GM23338 (cell line): ENCODE data around the gene RASGRF2. TPM values are rescaled to one million over a fixed set of nuclear protein-coding genes. Genes with fewer than 3 reads are reported as not detected.

Source experiments
- ATAC-seq: fragments of 200-7000 bp; cut with Tn5 transposase; 3 replicates; pipeline ENCODE4 v1.9.1; 2020
- DNase-seq: peaks from one replicate; pipeline ENCODE4 v3.0.0-alpha.2; 2015; ENCODE audit warnings: low spot score
- H2AFZ ChIP-seq: fragments of 200-600 bp; sonication (generic); 2 replicates; pipeline ENCODE4 v1.8.0; 2016; ENCODE audit warnings: antibody characterized with exemption, mild to moderate bottlenecking, moderate library complexity
- H3F3A ChIP-seq: fragments of 200-600 bp; sonication (generic); replicated peaks from 2 replicates; pipeline ENCODE4 v1.8.0; 2017; ENCODE audit warnings: antibody characterized with exemption, mixed run types, low read depth
- H3K27ac ChIP-seq: fragments of 200-600 bp; sonication (generic); 2 replicates; pipeline ENCODE4 v1.6.1; 2016; ENCODE audit warnings: low read depth
- H3K27me3 ChIP-seq: fragments of 200-600 bp; sonication (generic); 2 replicates; pipeline ENCODE4 v1.8.0; 2016; ENCODE audit warnings: mild to moderate bottlenecking, mixed run types, moderate library complexity; ENCODE audit not compliant: insufficient read depth
- H3K36me3 ChIP-seq: fragments of 200-600 bp; sonication (generic); 2 replicates; pipeline ENCODE4 v1.8.0; 2016; ENCODE audit warnings: mild to moderate bottlenecking; ENCODE audit not compliant: insufficient read depth
- H3K4me1 ChIP-seq: fragments of 200-600 bp; sonication (generic); 2 replicates; pipeline ENCODE4 v1.8.0; 2016; ENCODE audit warnings: mild to moderate bottlenecking, moderate library complexity; ENCODE audit not compliant: insufficient read depth
- H3K4me2 ChIP-seq: fragments of 200-600 bp; sonication (generic); 2 replicates; pipeline ENCODE4 v1.7.1; 2017; ENCODE audit warnings: mixed run types
- H3K4me3 ChIP-seq: fragments of 200-600 bp; sonication (generic); 2 replicates; pipeline ENCODE4 v1.6.1; 2016; ENCODE audit warnings: mixed run types
- H3K79me2 ChIP-seq: fragments of 200-600 bp; sonication (generic); replicated peaks from 2 replicates; pipeline ENCODE4 v1.8.0; 2017; ENCODE audit warnings: mild to moderate bottlenecking; ENCODE audit not compliant: insufficient read depth
- H3K9me2 ChIP-seq: fragments of 200-600 bp; sonication (generic); 2 replicates; pipeline ENCODE4 v1.8.0; 2017; ENCODE audit not compliant: insufficient read depth
- H4K20me1 ChIP-seq: fragments of 200-600 bp; sonication (generic); replicated peaks from 2 replicates; pipeline ENCODE4 v1.8.0; 2017; ENCODE audit warnings: mild to moderate bottlenecking; ENCODE audit not compliant: insufficient read depth
- H3K27ac Mint-ChIP-seq: 2 replicates; pipeline ENCODE4 v1.8.0; 2020; ENCODE audit warnings: inconsistent platforms, mild to moderate bottlenecking, moderate library complexity, mixed read lengths
- H3K27me3 Mint-ChIP-seq: 3 replicates; pipeline ENCODE4 v1.8.0; 2022; ENCODE audit warnings: low read depth, mild to moderate bottlenecking, moderate library complexity, mixed read lengths, inconsistent platforms; ENCODE audit not compliant: insufficient read depth, poor library complexity
- H3K36me3 Mint-ChIP-seq: 3 replicates; pipeline ENCODE4 v1.8.0; 2021; ENCODE audit warnings: low read depth, mild to moderate bottlenecking, inconsistent platforms, moderate library complexity, mixed read lengths
- H3K4me1 Mint-ChIP-seq: 3 replicates; pipeline ENCODE4 v1.8.0; 2020; ENCODE audit warnings: mild to moderate bottlenecking, inconsistent platforms, mixed read lengths
- H3K4me3 Mint-ChIP-seq: 3 replicates; pipeline ENCODE4 v1.8.0; 2021; ENCODE audit warnings: moderate library complexity, mild to moderate bottlenecking, inconsistent platforms, mixed read lengths
- H3K9me3 Mint-ChIP-seq: 3 replicates; pipeline ENCODE4 v1.8.0; 2020; ENCODE audit warnings: moderate library complexity, mild to moderate bottlenecking, inconsistent platforms, mixed read lengths
- CREB1 ChIP-seq: fragments of 250-450 bp; sonication (Bioruptor Pico); IDR thresholded peaks from 2 replicates; pipeline ENCODE4 v1.5.0; 2020; ENCODE audit warnings: low read depth, mild to moderate bottlenecking, moderate library complexity
- EZH2 ChIP-seq: fragments of 200-600 bp; sonication (generic); IDR thresholded peaks from one replicate; pipeline ENCODE4 v1.8.0; 2017; ENCODE audit warnings: antibody characterized with exemption, mild to moderate bottlenecking, low read depth; ENCODE audit not compliant: unreplicated experiment
- JUNB ChIP-seq: IDR thresholded peaks from one replicate; pipeline ENCODE4 v1.6.1; 2016; ENCODE audit warnings: antibody characterized with exemption; ENCODE audit not compliant: unreplicated experiment
- NANOG ChIP-seq: IDR thresholded peaks from 2 replicates; pipeline ENCODE4 v1.6.1; 2016; ENCODE audit warnings: antibody characterized with exemption, borderline replicate concordance
- POLR2AphosphoS5 ChIP-seq: IDR thresholded peaks from 2 replicates; pipeline ENCODE4 v1.6.1; 2016; ENCODE audit warnings: antibody characterized with exemption, low read depth
- STAT1 ChIP-seq: IDR thresholded peaks from one replicate; pipeline ENCODE4 v1.6.1; 2016; ENCODE audit warnings: antibody characterized with exemption; ENCODE audit not compliant: unreplicated experiment
- ZNF331 ChIP-seq: fragments of 250-450 bp; sonication (Bioruptor Pico); IDR thresholded peaks from 2 replicates; pipeline ENCODE4 v1.5.0; 2020; ENCODE audit warnings: low read depth, mild to moderate bottlenecking, moderate library complexity
- polyA plus RNA-seq: library from polyadenylated mRNA; unstranded; fragments of >200 nt; fragmentation: Nextera tagmentation; extraction: Ambion mirVana; gene quantifications from 2 replicates; pipeline ENCODE4 v1.2.1, GENCODE V29; 2016
- total RNA-seq: library from RNA; depleted of rRNA; stranded (reverse); fragments of >200 nt; shearing (Covaris generic); gene quantifications from 2 replicates; pipeline ENCODE4 v1.2.3, GENCODE V29; 2014
- TF ChIP-seq, protein P1 (sequence below), 2 experiments: fragments of 200-600 bp in 1 of 2; sonication (generic) in 1 of 2; conservative IDR thresholded peaks; 2 replicates each; pipeline versions ENCODE4 v1.5.1 to v1.6.1; 2016 to 2017; ENCODE audit warnings: antibody characterized with exemption in 2 of 2, low read depth in 2 of 2, mild to moderate bottlenecking in 2 of 2, moderate library complexity in 1 of 2
- TF ChIP-seq, protein P2 (sequence below): IDR thresholded peaks from one replicate; pipeline ENCODE4 v1.6.1; 2018; ENCODE audit warnings: antibody characterized with exemption; ENCODE audit not compliant: unreplicated experiment
- TF ChIP-seq, protein P3 (sequence below): IDR thresholded peaks from 2 replicates; pipeline ENCODE4 v1.6.1; 2016; ENCODE audit warnings: antibody characterized with exemption
- TF ChIP-seq, protein P4 (sequence below): fragments of 250-450 bp; sonication (Bioruptor Pico); IDR thresholded peaks from 2 replicates; pipeline ENCODE4 v1.5.0; 2020; ENCODE audit warnings: mild to moderate bottlenecking, moderate library complexity

Gene RASGRF2
- total and polyA plus RNA-seq, 2 experiments from 2014 or later, result 5.0 to 19.2 TPM

DNA sequence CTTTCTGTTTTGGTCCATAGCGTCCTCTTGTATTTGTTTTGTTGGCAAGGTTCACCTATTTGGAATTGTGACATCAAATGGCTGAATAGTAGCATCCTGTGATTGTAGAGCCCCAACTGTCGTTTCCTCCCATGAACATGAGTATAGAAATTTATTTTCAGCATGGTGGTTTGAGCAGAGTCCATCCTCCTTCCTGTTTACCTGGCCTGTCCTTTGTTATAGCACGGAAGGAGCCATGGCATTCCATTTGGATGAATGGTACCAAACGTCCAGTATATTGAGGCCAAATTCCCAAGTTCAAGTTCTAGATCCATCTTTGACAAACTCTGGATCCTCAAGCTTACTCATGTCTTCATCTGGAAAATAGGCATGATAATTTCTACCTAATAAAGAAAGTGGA lies 16.8 kb downstream of the RASGRF2 start:
- TF ChIP-seq, protein P1, sequence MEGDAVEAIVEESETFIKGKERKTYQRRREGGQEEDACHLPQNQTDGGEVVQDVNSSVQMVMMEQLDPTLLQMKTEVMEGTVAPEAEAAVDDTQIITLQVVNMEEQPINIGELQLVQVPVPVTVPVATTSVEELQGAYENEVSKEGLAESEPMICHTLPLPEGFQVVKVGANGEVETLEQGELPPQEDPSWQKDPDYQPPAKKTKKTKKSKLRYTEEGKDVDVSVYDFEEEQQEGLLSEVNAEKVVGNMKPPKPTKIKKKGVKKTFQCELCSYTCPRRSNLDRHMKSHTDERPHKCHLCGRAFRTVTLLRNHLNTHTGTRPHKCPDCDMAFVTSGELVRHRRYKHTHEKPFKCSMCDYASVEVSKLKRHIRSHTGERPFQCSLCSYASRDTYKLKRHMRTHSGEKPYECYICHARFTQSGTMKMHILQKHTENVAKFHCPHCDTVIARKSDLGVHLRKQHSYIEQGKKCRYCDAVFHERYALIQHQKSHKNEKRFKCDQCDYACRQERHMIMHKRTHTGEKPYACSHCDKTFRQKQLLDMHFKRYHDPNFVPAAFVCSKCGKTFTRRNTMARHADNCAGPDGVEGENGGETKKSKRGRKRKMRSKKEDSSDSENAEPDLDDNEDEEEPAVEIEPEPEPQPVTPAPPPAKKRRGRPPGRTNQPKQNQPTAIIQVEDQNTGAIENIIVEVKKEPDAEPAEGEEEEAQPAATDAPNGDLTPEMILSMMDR (conservative IDR thresholded peaks at IDR 0.05; ENCODE audit: low read depth in 2 of 2), result no peak
- TF ChIP-seq POLR2AphosphoS5 (no peak), NANOG (no peak), EZH2 (no peak), CREB1 (no peak), ZNF331 (no peak), STAT1 (no peak), JUNB (no peak)
- TF ChIP-seq, protein P2, sequence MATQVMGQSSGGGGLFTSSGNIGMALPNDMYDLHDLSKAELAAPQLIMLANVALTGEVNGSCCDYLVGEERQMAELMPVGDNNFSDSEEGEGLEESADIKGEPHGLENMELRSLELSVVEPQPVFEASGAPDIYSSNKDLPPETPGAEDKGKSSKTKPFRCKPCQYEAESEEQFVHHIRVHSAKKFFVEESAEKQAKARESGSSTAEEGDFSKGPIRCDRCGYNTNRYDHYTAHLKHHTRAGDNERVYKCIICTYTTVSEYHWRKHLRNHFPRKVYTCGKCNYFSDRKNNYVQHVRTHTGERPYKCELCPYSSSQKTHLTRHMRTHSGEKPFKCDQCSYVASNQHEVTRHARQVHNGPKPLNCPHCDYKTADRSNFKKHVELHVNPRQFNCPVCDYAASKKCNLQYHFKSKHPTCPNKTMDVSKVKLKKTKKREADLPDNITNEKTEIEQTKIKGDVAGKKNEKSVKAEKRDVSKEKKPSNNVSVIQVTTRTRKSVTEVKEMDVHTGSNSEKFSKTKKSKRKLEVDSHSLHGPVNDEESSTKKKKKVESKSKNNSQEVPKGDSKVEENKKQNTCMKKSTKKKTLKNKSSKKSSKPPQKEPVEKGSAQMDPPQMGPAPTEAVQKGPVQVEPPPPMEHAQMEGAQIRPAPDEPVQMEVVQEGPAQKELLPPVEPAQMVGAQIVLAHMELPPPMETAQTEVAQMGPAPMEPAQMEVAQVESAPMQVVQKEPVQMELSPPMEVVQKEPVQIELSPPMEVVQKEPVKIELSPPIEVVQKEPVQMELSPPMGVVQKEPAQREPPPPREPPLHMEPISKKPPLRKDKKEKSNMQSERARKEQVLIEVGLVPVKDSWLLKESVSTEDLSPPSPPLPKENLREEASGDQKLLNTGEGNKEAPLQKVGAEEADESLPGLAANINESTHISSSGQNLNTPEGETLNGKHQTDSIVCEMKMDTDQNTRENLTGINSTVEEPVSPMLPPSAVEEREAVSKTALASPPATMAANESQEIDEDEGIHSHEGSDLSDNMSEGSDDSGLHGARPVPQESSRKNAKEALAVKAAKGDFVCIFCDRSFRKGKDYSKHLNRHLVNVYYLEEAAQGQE, result no peak
- TF ChIP-seq, protein P3, sequence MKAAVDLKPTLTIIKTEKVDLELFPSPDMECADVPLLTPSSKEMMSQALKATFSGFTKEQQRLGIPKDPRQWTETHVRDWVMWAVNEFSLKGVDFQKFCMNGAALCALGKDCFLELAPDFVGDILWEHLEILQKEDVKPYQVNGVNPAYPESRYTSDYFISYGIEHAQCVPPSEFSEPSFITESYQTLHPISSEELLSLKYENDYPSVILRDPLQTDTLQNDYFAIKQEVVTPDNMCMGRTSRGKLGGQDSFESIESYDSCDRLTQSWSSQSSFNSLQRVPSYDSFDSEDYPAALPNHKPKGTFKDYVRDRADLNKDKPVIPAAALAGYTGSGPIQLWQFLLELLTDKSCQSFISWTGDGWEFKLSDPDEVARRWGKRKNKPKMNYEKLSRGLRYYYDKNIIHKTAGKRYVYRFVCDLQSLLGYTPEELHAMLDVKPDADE, result no peak
- TF ChIP-seq, protein P4, sequence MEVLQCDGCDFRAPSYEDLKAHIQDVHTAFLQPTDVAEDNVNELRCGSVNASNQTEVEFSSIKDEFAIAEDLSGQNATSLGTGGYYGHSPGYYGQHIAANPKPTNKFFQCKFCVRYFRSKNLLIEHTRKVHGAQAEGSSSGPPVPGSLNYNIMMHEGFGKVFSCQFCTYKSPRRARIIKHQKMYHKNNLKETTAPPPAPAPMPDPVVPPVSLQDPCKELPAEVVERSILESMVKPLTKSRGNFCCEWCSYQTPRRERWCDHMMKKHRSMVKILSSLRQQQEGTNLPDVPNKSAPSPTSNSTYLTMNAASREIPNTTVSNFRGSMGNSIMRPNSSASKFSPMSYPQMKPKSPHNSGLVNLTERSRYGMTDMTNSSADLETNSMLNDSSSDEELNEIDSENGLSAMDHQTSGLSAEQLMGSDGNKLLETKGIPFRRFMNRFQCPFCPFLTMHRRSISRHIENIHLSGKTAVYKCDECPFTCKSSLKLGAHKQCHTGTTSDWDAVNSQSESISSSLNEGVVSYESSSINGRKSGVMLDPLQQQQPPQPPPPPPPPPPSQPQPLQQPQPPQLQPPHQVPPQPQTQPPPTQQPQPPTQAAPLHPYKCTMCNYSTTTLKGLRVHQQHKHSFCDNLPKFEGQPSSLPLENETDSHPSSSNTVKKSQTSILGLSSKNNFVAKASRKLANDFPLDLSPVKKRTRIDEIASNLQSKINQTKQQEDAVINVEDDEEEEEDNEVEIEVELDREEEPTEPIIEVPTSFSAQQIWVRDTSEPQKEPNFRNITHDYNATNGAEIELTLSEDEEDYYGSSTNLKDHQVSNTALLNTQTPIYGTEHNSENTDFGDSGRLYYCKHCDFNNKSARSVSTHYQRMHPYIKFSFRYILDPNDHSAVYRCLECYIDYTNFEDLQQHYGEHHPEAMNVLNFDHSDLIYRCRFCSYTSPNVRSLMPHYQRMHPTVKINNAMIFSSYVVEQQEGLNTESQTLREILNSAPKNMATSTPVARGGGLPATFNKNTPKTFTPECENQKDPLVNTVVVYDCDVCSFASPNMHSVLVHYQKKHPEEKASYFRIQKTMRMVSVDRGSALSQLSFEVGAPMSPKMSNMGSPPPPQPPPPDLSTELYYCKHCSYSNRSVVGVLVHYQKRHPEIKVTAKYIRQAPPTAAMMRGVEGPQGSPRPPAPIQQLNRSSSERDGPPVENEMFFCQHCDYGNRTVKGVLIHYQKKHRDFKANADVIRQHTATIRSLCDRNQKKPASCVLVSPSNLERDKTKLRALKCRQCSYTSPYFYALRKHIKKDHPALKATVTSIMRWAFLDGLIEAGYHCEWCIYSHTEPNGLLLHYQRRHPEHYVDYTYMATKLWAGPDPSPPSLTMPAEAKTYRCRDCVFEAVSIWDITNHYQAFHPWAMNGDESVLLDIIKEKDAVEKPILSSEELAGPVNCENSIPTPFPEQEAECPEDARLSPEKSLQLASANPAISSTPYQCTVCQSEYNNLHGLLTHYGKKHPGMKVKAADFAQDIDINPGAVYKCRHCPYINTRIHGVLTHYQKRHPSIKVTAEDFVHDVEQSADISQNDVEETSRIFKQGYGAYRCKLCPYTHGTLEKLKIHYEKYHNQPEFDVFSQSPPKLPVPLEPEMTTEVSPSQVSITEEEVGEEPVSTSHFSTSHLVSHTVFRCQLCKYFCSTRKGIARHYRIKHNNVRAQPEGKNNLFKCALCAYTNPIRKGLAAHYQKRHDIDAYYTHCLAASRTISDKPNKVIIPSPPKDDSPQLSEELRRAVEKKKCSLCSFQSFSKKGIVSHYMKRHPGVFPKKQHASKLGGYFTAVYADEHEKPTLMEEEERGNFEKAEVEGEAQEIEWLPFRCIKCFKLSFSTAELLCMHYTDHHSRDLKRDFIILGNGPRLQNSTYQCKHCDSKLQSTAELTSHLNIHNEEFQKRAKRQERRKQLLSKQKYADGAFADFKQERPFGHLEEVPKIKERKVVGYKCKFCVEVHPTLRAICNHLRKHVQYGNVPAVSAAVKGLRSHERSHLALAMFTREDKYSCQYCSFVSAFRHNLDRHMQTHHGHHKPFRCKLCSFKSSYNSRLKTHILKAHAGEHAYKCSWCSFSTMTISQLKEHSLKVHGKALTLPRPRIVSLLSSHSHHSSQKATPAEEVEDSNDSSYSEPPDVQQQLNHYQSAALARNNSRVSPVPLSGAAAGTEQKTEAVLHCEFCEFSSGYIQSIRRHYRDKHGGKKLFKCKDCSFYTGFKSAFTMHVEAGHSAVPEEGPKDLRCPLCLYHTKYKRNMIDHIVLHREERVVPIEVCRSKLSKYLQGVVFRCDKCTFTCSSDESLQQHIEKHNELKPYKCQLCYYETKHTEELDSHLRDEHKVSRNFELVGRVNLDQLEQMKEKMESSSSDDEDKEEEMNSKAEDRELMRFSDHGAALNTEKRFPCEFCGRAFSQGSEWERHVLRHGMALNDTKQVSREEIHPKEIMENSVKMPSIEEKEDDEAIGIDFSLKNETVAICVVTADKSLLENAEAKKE (CRISPR knock-in tag), result no peak
- ATAC-seq, result no peak

More for the DNA sequence above, 16.8 kb downstream of the RASGRF2 start:
- Histone ChIP-seq H4K20me1 (no peaks in the 10 kb centered on the region), H3F3A (no peaks in the 10 kb centered on the region), H3K27ac (no peak overlapping the region), H3K27me3 (no peaks in the 10 kb centered on the region), H3K36me3 (no peaks in the 10 kb centered on the region), H3K79me2 (peaks cover 69% of the 10 kb centered on the region), H3K4me1 (peaks cover 16% of the 10 kb centered on the region), H2AFZ (no peak overlapping the region), H3K4me2 (no peak overlapping the region), H3K9me2 (peaks cover 12% of the 10 kb centered on the region), H3K4me3 (no peak overlapping the region)
- Mint-ChIP-seq H3K9me3 (no peaks in the 10 kb centered on the region), H3K36me3 (no peaks in the 10 kb centered on the region), H3K27ac (no peak overlapping the region), H3K27me3 (peaks cover 1% of the 10 kb centered on the region), H3K4me1 (peaks cover 12% of the 10 kb centered on the region), H3K4me3 (no peak overlapping the region)
- no peak for DNase-seq
